ENCODE data around the gene TEP1. TPM values are rescaled to one million over a fixed set of nuclear protein-coding genes. Genes with fewer than 3 reads are reported as not detected.

TEP1 gene
- total and polyA plus RNA-seq, 2 of the 8 experiments (the other 6 are each of a cell fraction or from before 2014, with no cell fraction given): 6.9 to 10.7 TPM

- TF ChIP-seq CHD7 (IDR thresholded peaks at IDR 0.05; ENCODE audit: insufficient replicate concordance, low read length): no peak
- no peak for TF ChIP-seq EP300 (IDR thresholded peaks at IDR 0.05; ENCODE audit: borderline replicate concordance in 1 of 2, low read depth in 2 of 2, low read length in 2 of 2)
These were observed 21.6 kb upstream of the TEP1 start (continued) for GRCh38 chr14:20434701-20435581.
